Measurements from ENCODE around the gene IL17B.

GRCh38 chr5:149405550-149406202 lies 26.6 kb upstream of the IL17B start:
- TF ChIP-seq, protein P1, sequence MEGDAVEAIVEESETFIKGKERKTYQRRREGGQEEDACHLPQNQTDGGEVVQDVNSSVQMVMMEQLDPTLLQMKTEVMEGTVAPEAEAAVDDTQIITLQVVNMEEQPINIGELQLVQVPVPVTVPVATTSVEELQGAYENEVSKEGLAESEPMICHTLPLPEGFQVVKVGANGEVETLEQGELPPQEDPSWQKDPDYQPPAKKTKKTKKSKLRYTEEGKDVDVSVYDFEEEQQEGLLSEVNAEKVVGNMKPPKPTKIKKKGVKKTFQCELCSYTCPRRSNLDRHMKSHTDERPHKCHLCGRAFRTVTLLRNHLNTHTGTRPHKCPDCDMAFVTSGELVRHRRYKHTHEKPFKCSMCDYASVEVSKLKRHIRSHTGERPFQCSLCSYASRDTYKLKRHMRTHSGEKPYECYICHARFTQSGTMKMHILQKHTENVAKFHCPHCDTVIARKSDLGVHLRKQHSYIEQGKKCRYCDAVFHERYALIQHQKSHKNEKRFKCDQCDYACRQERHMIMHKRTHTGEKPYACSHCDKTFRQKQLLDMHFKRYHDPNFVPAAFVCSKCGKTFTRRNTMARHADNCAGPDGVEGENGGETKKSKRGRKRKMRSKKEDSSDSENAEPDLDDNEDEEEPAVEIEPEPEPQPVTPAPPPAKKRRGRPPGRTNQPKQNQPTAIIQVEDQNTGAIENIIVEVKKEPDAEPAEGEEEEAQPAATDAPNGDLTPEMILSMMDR (IDR thresholded peaks at IDR 0.05 in 2 of 3, conservative IDR thresholded peaks at IDR 0.05 in 1 of 3; ENCODE audit: insufficient read depth in 2 of 3, low read depth in 1 of 3, low read length in 3 of 3): no peak
- TF ChIP-seq, protein P2, sequence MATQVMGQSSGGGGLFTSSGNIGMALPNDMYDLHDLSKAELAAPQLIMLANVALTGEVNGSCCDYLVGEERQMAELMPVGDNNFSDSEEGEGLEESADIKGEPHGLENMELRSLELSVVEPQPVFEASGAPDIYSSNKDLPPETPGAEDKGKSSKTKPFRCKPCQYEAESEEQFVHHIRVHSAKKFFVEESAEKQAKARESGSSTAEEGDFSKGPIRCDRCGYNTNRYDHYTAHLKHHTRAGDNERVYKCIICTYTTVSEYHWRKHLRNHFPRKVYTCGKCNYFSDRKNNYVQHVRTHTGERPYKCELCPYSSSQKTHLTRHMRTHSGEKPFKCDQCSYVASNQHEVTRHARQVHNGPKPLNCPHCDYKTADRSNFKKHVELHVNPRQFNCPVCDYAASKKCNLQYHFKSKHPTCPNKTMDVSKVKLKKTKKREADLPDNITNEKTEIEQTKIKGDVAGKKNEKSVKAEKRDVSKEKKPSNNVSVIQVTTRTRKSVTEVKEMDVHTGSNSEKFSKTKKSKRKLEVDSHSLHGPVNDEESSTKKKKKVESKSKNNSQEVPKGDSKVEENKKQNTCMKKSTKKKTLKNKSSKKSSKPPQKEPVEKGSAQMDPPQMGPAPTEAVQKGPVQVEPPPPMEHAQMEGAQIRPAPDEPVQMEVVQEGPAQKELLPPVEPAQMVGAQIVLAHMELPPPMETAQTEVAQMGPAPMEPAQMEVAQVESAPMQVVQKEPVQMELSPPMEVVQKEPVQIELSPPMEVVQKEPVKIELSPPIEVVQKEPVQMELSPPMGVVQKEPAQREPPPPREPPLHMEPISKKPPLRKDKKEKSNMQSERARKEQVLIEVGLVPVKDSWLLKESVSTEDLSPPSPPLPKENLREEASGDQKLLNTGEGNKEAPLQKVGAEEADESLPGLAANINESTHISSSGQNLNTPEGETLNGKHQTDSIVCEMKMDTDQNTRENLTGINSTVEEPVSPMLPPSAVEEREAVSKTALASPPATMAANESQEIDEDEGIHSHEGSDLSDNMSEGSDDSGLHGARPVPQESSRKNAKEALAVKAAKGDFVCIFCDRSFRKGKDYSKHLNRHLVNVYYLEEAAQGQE (IDR thresholded peaks at IDR 0.05; ENCODE audit: borderline replicate concordance): no peak
- TF ChIP-seq, protein P2 (CRISPR knock-in tag; IDR thresholded peaks at IDR 0.05; ENCODE audit: low read depth): no peak
- TF ChIP-seq GABPA (tag; conservative IDR thresholded peaks at IDR 0.05; ENCODE audit: low read depth) (no peak), POLR3A (IDR thresholded peaks at IDR 0.05; ENCODE audit: borderline replicate concordance, extremely low read depth, insufficient read depth, insufficient read length) (no peak), KAT2B (IDR thresholded peaks at IDR 0.05; ENCODE audit: low read depth, low read length) (no peak), MCM2 (IDR thresholded peaks at IDR 0.05; ENCODE audit: low read depth) (no peak), MAFK (IDR thresholded peaks at IDR 0.05; ENCODE audit: low read length) (no peak), NFE2L1 (tag; IDR thresholded peaks at IDR 0.05; ENCODE audit: borderline replicate concordance, low read depth) (no peak), NR2C1 (IDR thresholded peaks at IDR 0.05) (no peak), NR2C1 (tag; IDR thresholded peaks at IDR 0.05) (no peak), BRD4 (IDR thresholded peaks at IDR 0.05) (no peak), ELK1 (CRISPR knock-in tag; IDR thresholded peaks at IDR 0.05) (no peak), POLR2A (conservative IDR thresholded peaks at IDR 0.05) (no peak)
- TF ChIP-seq, protein P3, sequence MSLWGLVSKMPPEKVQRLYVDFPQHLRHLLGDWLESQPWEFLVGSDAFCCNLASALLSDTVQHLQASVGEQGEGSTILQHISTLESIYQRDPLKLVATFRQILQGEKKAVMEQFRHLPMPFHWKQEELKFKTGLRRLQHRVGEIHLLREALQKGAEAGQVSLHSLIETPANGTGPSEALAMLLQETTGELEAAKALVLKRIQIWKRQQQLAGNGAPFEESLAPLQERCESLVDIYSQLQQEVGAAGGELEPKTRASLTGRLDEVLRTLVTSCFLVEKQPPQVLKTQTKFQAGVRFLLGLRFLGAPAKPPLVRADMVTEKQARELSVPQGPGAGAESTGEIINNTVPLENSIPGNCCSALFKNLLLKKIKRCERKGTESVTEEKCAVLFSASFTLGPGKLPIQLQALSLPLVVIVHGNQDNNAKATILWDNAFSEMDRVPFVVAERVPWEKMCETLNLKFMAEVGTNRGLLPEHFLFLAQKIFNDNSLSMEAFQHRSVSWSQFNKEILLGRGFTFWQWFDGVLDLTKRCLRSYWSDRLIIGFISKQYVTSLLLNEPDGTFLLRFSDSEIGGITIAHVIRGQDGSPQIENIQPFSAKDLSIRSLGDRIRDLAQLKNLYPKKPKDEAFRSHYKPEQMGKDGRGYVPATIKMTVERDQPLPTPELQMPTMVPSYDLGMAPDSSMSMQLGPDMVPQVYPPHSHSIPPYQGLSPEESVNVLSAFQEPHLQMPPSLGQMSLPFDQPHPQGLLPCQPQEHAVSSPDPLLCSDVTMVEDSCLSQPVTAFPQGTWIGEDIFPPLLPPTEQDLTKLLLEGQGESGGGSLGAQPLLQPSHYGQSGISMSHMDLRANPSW (CRISPR knock-in tag; IDR thresholded peaks at IDR 0.05): no peak

Data from K562 (cell line).